ENCODE results near the gene OR52E2.

- TF ChIP-seq CTCF (IDR thresholded peaks at IDR 0.05; ENCODE audit: low read depth, low read length) (no peak), POLR2A (IDR thresholded peaks at IDR 0.05; ENCODE audit: extremely low read depth, insufficient read length) (no peak)
These were observed 21.5 kb downstream of the OR52E2 start for GRCh38 chr11:5037926-5038325.

All from NB4 (cell line).